NB4 (cell line): ENCODE data around the gene IER3.

Experiments used
- DNase-seq: peaks from one replicate; pipeline ENCODE4 v3.0.0; 2010; ENCODE audit warnings: low read depth
- H3K4me3 ChIP-seq: one replicate; pipeline ENCODE4 v1.5.1; 2011; ENCODE audit warnings: mild to moderate bottlenecking, low read depth, low read length, moderate library complexity
- CTCF ChIP-seq: IDR thresholded peaks from one replicate; pipeline ENCODE4 v1.5.1; 2012; ENCODE audit warnings: low read depth, low read length
- MAX ChIP-seq: IDR thresholded peaks from 2 replicates; pipeline ENCODE4 v1.6.1; 2011; ENCODE audit warnings: low read depth, low read length
- MYC ChIP-seq: IDR thresholded peaks from 2 replicates; pipeline ENCODE4 v1.6.1; 2011; ENCODE audit warnings: low read depth, low read length
- POLR2A ChIP-seq: IDR thresholded peaks from 2 replicates; pipeline ENCODE4 v1.6.1; 2011; ENCODE audit warnings: mild to moderate bottlenecking; ENCODE audit not compliant: insufficient read length; ENCODE audit errors: extremely low read depth

IER3 gene

GRCh38 chr6:30763618-30764489 lies 19.5 kb upstream of the IER3 start:
- no peak for DNase-seq

GRCh38 chr6:30763155-30763617 lies 18.8 kb upstream of the IER3 start:
- DNase-seq = no peak
- no peak overlapping the region for H3K4me3 ChIP-seq
- TF ChIP-seq MYC (no peak), CTCF (no peak), POLR2A (no peak)

More at GRCh38 chr6:30763618-30764489, 19.5 kb upstream of the IER3 start:
- H3K4me3 ChIP-seq = no peak overlapping the region
- no peak for TF ChIP-seq POLR2A
- no peak for TF ChIP-seq MYC

GRCh38 chr6:30761791-30762429 lies 17.6 kb upstream of the IER3 start:
- TF ChIP-seq MYC = no peak
- no peak for TF ChIP-seq POLR2A
- no peak for TF ChIP-seq CTCF
- no peak for TF ChIP-seq MAX
- no peak overlapping the region for H3K4me3 ChIP-seq
- DNase-seq = no peak

GRCh38 chr6:30760549-30760948 lies 16.2 kb upstream of the IER3 start:
- TF ChIP-seq MAX (no peak), POLR2A (no peak), MYC (no peak)
- no peak overlapping the region for H3K4me3 ChIP-seq
- no peak for DNase-seq

GRCh38 chr6:30759575-30760239 lies 15.4 kb upstream of the IER3 start:
- no peak for DNase-seq

More at GRCh38 chr6:30759575-30760239, 15.4 kb upstream of the IER3 start:
- H3K4me3 ChIP-seq = no peak overlapping the region
- TF ChIP-seq POLR2A = no peak
- no peak for TF ChIP-seq MAX
- no peak for TF ChIP-seq MYC
- no peak for TF ChIP-seq CTCF
